ENCODE measurements around the gene GPC6.

The GPC6 gene

GRCh38 chr13:93698016-93698613 lies 471.5 kb downstream of the GPC6 start:
- no peak overlapping the region for H3K4me3 ChIP-seq (ENCODE audit: low read depth in 1 of 2, low read length in 2 of 2)
- no peaks in the 10 kb centered on the region for H3K36me3 ChIP-seq (ENCODE audit: control insufficient read depth in 1 of 2, insufficient read depth in 2 of 2, low read length in 2 of 2)
- H3K27me3 ChIP-seq (ENCODE audit: low read depth, low read length): no peaks in the 10 kb centered on the region

GRCh38 chr13:93700115-93700514 lies 473.5 kb downstream of the GPC6 start:
- H3K36me3 ChIP-seq (ENCODE audit: control insufficient read depth in 1 of 2, insufficient read depth in 2 of 2, low read length in 2 of 2): no peaks in the 10 kb centered on the region
- no peaks in the 10 kb centered on the region for H3K4me1 ChIP-seq (ENCODE audit: control insufficient read depth in 1 of 2, insufficient read depth in 2 of 2, low read length in 2 of 2)
- no peak overlapping the region for H3K27ac ChIP-seq (ENCODE audit: low read length)
- H3K4me3 ChIP-seq (ENCODE audit: low read depth in 1 of 2, low read length in 2 of 2): no peak overlapping the region
- no peaks in the 10 kb centered on the region for H3K27me3 ChIP-seq (ENCODE audit: low read depth, low read length)
- no peaks in the 10 kb centered on the region for H3K9me3 ChIP-seq (ENCODE audit: control insufficient read depth in 1 of 2, low read length in 2 of 2)

More at GRCh38 chr13:93698016-93698613, 471.5 kb downstream of the GPC6 start:
- H3K9me3 ChIP-seq (ENCODE audit: control insufficient read depth in 1 of 2, low read length in 2 of 2): no peaks in the 10 kb centered on the region
- no peak overlapping the region for H3K27ac ChIP-seq (ENCODE audit: low read length)
- no peaks in the 10 kb centered on the region for H3K4me1 ChIP-seq (ENCODE audit: control insufficient read depth in 1 of 2, insufficient read depth in 2 of 2, low read length in 2 of 2)

- Histone ChIP-seq H3K4me1 (ENCODE audit: control insufficient read depth in 1 of 2, insufficient read depth in 2 of 2, low read length in 2 of 2) (no peaks in the 10 kb centered on the region), H3K36me3 (ENCODE audit: control insufficient read depth in 1 of 2, insufficient read depth in 2 of 2, low read length in 2 of 2) (no peaks in the 10 kb centered on the region), H3K27me3 (ENCODE audit: low read depth, low read length) (no peaks in the 10 kb centered on the region), H3K4me3 (ENCODE audit: low read depth in 1 of 2, low read length in 2 of 2) (no peak overlapping the region), H3K9me3 (ENCODE audit: control insufficient read depth in 1 of 2, low read length in 2 of 2) (no peaks in the 10 kb centered on the region), H3K27ac (ENCODE audit: low read length) (no peak overlapping the region)
Observed at GRCh38 chr13:93708308-93709075, 481.9 kb downstream of the GPC6 start.

GRCh38 chr13:93709506-93710244 lies 483.1 kb downstream of the GPC6 start:
- H3K4me3 ChIP-seq (ENCODE audit: low read depth in 1 of 2, low read length in 2 of 2): no peak overlapping the region
- no peak overlapping the region for H3K27ac ChIP-seq (ENCODE audit: low read length)
- peaks cover 0 to 11% of the 10 kb centered on the region in 2 donors for H3K9me3 ChIP-seq (ENCODE audit: control insufficient read depth in 1 of 2, low read length in 2 of 2)
- H3K36me3 ChIP-seq (ENCODE audit: control insufficient read depth in 1 of 2, insufficient read depth in 2 of 2, low read length in 2 of 2): no peaks in the 10 kb centered on the region
- no peaks in the 10 kb centered on the region for H3K4me1 ChIP-seq (ENCODE audit: control insufficient read depth in 1 of 2, insufficient read depth in 2 of 2, low read length in 2 of 2)
- no peaks in the 10 kb centered on the region for H3K27me3 ChIP-seq (ENCODE audit: low read depth, low read length)

GRCh38 chr13:93714171-93714570 lies 487.6 kb downstream of the GPC6 start:
- H3K4me3 ChIP-seq (ENCODE audit: low read depth in 1 of 2, low read length in 2 of 2): no peak overlapping the region
- H3K27ac ChIP-seq (ENCODE audit: low read length): no peak overlapping the region
- no peaks in the 10 kb centered on the region for H3K27me3 ChIP-seq (ENCODE audit: low read depth, low read length)
- H3K4me1 ChIP-seq (ENCODE audit: control insufficient read depth in 1 of 2, insufficient read depth in 2 of 2, low read length in 2 of 2): no peaks in the 10 kb centered on the region
- H3K9me3 ChIP-seq (ENCODE audit: control insufficient read depth in 1 of 2, low read length in 2 of 2): peaks cover 0 to 15% of the 10 kb centered on the region in 2 donors
- no peaks in the 10 kb centered on the region for H3K36me3 ChIP-seq (ENCODE audit: control insufficient read depth in 1 of 2, insufficient read depth in 2 of 2, low read length in 2 of 2)

- Histone ChIP-seq H3K36me3 (ENCODE audit: control insufficient read depth in 1 of 2, insufficient read depth in 2 of 2, low read length in 2 of 2) (no peaks in the 10 kb centered on the region), H3K9me3 (ENCODE audit: control insufficient read depth in 1 of 2, low read length in 2 of 2) (peaks cover 0 to 15% of the 10 kb centered on the region in 2 donors), H3K27ac (ENCODE audit: low read length) (no peak overlapping the region), H3K4me3 (ENCODE audit: low read depth in 1 of 2, low read length in 2 of 2) (no peak overlapping the region), H3K4me1 (ENCODE audit: control insufficient read depth in 1 of 2, insufficient read depth in 2 of 2, low read length in 2 of 2) (no peaks in the 10 kb centered on the region), H3K27me3 (ENCODE audit: low read depth, low read length) (no peaks in the 10 kb centered on the region)
Observed at GRCh38 chr13:93715866-93716265, 489.3 kb downstream of the GPC6 start.

GRCh38 chr13:93716623-93717022 lies 490.0 kb downstream of the GPC6 start:
- no peaks in the 10 kb centered on the region for H3K27me3 ChIP-seq (ENCODE audit: low read depth, low read length)
- H3K27ac ChIP-seq (ENCODE audit: low read length): no peak overlapping the region
- no peaks in the 10 kb centered on the region for H3K4me1 ChIP-seq (ENCODE audit: control insufficient read depth in 1 of 2, insufficient read depth in 2 of 2, low read length in 2 of 2)
- H3K4me3 ChIP-seq (ENCODE audit: low read depth in 1 of 2, low read length in 2 of 2): no peak overlapping the region
- no peaks in the 10 kb centered on the region for H3K36me3 ChIP-seq (ENCODE audit: control insufficient read depth in 1 of 2, insufficient read depth in 2 of 2, low read length in 2 of 2)
- peaks cover 0 to 15% of the 10 kb centered on the region in 2 donors for H3K9me3 ChIP-seq (ENCODE audit: control insufficient read depth in 1 of 2, low read length in 2 of 2)

- Histone ChIP-seq H3K27ac (ENCODE audit: low read length) (no peak overlapping the region), H3K9me3 (ENCODE audit: control insufficient read depth in 1 of 2, low read length in 2 of 2) (peaks cover 0 to 2% of the 10 kb centered on the region in 2 donors), H3K4me1 (ENCODE audit: control insufficient read depth in 1 of 2, insufficient read depth in 2 of 2, low read length in 2 of 2) (no peaks in the 10 kb centered on the region), H3K27me3 (ENCODE audit: low read depth, low read length) (no peaks in the 10 kb centered on the region), H3K36me3 (ENCODE audit: control insufficient read depth in 1 of 2, insufficient read depth in 2 of 2, low read length in 2 of 2) (no peaks in the 10 kb centered on the region), H3K4me3 (ENCODE audit: low read depth in 1 of 2, low read length in 2 of 2) (no peak overlapping the region)
Observed at GRCh38 chr13:93721483-93721882, 494.9 kb downstream of the GPC6 start.

GRCh38 chr13:93723316-93723715 lies 496.7 kb downstream of the GPC6 start:
- H3K27me3 ChIP-seq (ENCODE audit: low read depth, low read length): no peaks in the 10 kb centered on the region
- H3K4me1 ChIP-seq (ENCODE audit: control insufficient read depth in 1 of 2, insufficient read depth in 2 of 2, low read length in 2 of 2): no peaks in the 10 kb centered on the region
- no peak overlapping the region for H3K4me3 ChIP-seq (ENCODE audit: low read depth in 1 of 2, low read length in 2 of 2)
- H3K9me3 ChIP-seq (ENCODE audit: control insufficient read depth in 1 of 2, low read length in 2 of 2): no peaks in the 10 kb centered on the region
- H3K27ac ChIP-seq (ENCODE audit: low read length): no peak overlapping the region
- H3K36me3 ChIP-seq (ENCODE audit: control insufficient read depth in 1 of 2, insufficient read depth in 2 of 2, low read length in 2 of 2): no peaks in the 10 kb centered on the region

- no peaks in the 10 kb centered on the region for H3K27me3 ChIP-seq (ENCODE audit: low read depth, low read length)
- no peaks in the 10 kb centered on the region for H3K4me1 ChIP-seq (ENCODE audit: control insufficient read depth in 1 of 2, insufficient read depth in 2 of 2, low read length in 2 of 2)
- H3K9me3 ChIP-seq (ENCODE audit: control insufficient read depth in 1 of 2, low read length in 2 of 2): no peaks in the 10 kb centered on the region
- no peak overlapping the region for H3K27ac ChIP-seq (ENCODE audit: low read length)
- H3K4me3 ChIP-seq (ENCODE audit: low read depth in 1 of 2, low read length in 2 of 2): no peak overlapping the region
- H3K36me3 ChIP-seq (ENCODE audit: control insufficient read depth in 1 of 2, insufficient read depth in 2 of 2, low read length in 2 of 2): no peaks in the 10 kb centered on the region
Observed at GRCh38 chr13:93724187-93724586, 497.6 kb downstream of the GPC6 start.

- Histone ChIP-seq H3K27ac (ENCODE audit: low read length) (no peak overlapping the region), H3K9me3 (ENCODE audit: control insufficient read depth in 1 of 2, low read length in 2 of 2) (no peaks in the 10 kb centered on the region), H3K36me3 (ENCODE audit: control insufficient read depth in 1 of 2, insufficient read depth in 2 of 2, low read length in 2 of 2) (no peaks in the 10 kb centered on the region), H3K27me3 (ENCODE audit: low read depth, low read length) (no peaks in the 10 kb centered on the region), H3K4me3 (ENCODE audit: low read depth in 1 of 2, low read length in 2 of 2) (no peak overlapping the region), H3K4me1 (ENCODE audit: control insufficient read depth in 1 of 2, insufficient read depth in 2 of 2, low read length in 2 of 2) (no peaks in the 10 kb centered on the region)
Observed at GRCh38 chr13:93726173-93726957, 499.8 kb downstream of the GPC6 start.

Measured in muscle layer of duodenum (tissue), 2 donors.